Mesothelial cell of epicardium (in vitro differentiated cells): ENCODE measurements around the gene ECM1. TPM values are rescaled to one million over a fixed set of nuclear protein-coding genes. Genes with fewer than 3 reads are reported as not detected.

Source experiments
- DNase-seq, 2 experiments: peaks; one replicate each; pipeline ENCODE4 v3.0.0; 2021; ENCODE audit warnings: low spot score in 2 of 2; ENCODE audit not compliant: unreplicated experiment in 2 of 2
- H3K27ac Mint-ChIP-seq: 2 replicates; pipeline ENCODE4 v1.8.0; 2021; ENCODE audit warnings: mixed read lengths
- H3K27me3 Mint-ChIP-seq: 2 replicates; pipeline ENCODE4 v1.8.0; 2021; ENCODE audit warnings: low read depth, mixed read lengths
- H3K36me3 Mint-ChIP-seq: 2 replicates; pipeline ENCODE4 v1.8.0; 2021; ENCODE audit warnings: mixed read lengths
- H3K4me1 Mint-ChIP-seq: 2 replicates; pipeline ENCODE4 v1.8.0; 2021; ENCODE audit warnings: mixed read lengths
- H3K4me3 Mint-ChIP-seq: 2 replicates; pipeline ENCODE4 v1.8.0; 2021; ENCODE audit warnings: mild to moderate bottlenecking, moderate library complexity, mixed read lengths
- H3K9me3 Mint-ChIP-seq: 2 replicates; pipeline ENCODE4 v1.8.0; 2021; ENCODE audit warnings: mixed read lengths
- CTCF ChIP-seq: fragments of 200-600 bp; sonication (generic); IDR thresholded peaks from one replicate; pipeline ENCODE4 v1.5.0; 2021; ENCODE audit warnings: antibody characterized with exemption; ENCODE audit not compliant: unreplicated experiment
- total RNA-seq: library from RNA; stranded (reverse); gene quantifications from 3 replicates; pipeline ENCODE4 v1.2.1, GENCODE V29; 2021

Gene ECM1
- total RNA-seq: 4.9 to 5.0 TPM (median 4.9 TPM) in 3 replicates

DNA sequence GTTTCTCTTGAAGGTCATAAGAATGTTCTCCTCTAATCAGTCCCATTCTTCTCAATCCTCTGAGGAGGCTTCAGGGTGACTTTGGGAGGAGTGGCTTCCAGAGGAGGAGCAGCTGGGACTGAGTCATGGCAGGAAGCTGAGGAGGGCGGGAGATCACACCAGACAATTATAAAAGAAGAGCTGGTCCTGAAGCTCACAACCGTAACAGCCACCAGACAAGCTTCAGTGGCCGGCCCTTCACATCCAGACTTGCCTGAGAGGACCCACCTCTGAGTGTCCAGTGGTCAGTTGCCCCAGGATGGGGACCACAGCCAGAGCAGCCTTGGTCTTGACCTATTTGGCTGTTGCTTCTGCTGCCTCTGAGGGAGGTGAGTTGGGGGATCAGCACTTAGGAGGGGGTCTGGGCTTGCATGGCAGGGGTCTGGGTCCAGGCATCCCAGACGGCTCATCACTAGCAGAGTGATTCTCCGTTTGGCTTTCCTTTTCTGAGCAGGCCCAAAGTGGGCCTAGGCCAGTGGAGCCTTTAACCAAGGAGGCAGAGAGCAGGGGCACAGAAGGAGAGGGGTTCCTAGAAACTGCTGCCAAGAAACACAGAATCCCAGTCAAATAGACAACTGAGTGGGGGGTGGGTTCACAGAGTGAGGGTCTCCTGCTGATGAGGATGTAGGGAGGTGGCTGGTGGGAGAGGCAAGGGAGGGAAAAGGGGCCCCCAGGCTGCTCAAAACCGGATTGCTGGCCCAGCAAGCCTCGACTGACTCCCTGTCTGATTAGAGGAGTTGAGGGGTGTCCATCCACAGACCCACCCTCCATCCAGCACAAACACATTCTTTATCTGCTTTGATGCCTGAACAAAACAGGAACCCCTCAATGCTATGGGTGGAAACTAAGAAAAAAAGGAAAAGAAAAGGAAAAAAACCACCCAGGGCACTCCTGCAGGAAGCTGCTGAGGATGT is at the start of gene ECM1:
Gene ECM1, plus strand, starts transcription at position 198 of the 953 bp plus-strand sequence. Its CDS starts 101 bp downstream, at position 299.
- Mint-ChIP-seq H3K4me3 (no peak within 1 kb of the TSS), H3K27ac (no peak within 1 kb of the TSS), H3K4me1 (peaks cover 6% of the 10 kb centered on the region), H3K27me3 (no peaks in the 10 kb centered on the region), H3K9me3 (no peaks in the 10 kb centered on the region), H3K36me3 (peaks cover 30% of the 10 kb centered on the region)
- DNase-seq: no peak
- TF ChIP-seq CTCF: no peak

- H3K9me3 Mint-ChIP-seq: no peaks in the 10 kb centered on the region
- H3K4me3 Mint-ChIP-seq: no peak overlapping the region
- peak in 1 of 2 experiments; percentile 61 for DNase-seq
- no peaks in the 10 kb centered on the region for H3K27me3 Mint-ChIP-seq
- no peaks in the 10 kb centered on the region for H3K4me1 Mint-ChIP-seq
- H3K27ac Mint-ChIP-seq: peak overlapping the region; percentile 40
- peak; percentile 86 for TF ChIP-seq CTCF
- H3K36me3 Mint-ChIP-seq: peaks cover 16% of the 10 kb centered on the region
Observed at GRCh38 chr1:150464422-150464826, 43.5 kb upstream of the ECM1 start.

- Mint-ChIP-seq H3K36me3 (peaks cover 30% of the 10 kb centered on the region), H3K27me3 (no peaks in the 10 kb centered on the region), H3K4me1 (no peaks in the 10 kb centered on the region), H3K4me3 (no peak overlapping the region), H3K27ac (no peak overlapping the region), H3K9me3 (no peaks in the 10 kb centered on the region)
- no peak for TF ChIP-seq CTCF
- DNase-seq: no peak
Observed at GRCh38 chr1:150466964-150467363, 40.9 kb upstream of the ECM1 start.

- Mint-ChIP-seq H3K27me3 (no peaks in the 10 kb centered on the region), H3K4me3 (no peak overlapping the region), H3K36me3 (peaks cover 34% of the 10 kb centered on the region), H3K4me1 (peaks cover 4% of the 10 kb centered on the region), H3K9me3 (no peaks in the 10 kb centered on the region), H3K27ac (no peak overlapping the region)
- TF ChIP-seq CTCF: no peak
- no peak for DNase-seq
Observed at GRCh38 chr1:150469291-150469690, 38.6 kb upstream of the ECM1 start.

DNA sequence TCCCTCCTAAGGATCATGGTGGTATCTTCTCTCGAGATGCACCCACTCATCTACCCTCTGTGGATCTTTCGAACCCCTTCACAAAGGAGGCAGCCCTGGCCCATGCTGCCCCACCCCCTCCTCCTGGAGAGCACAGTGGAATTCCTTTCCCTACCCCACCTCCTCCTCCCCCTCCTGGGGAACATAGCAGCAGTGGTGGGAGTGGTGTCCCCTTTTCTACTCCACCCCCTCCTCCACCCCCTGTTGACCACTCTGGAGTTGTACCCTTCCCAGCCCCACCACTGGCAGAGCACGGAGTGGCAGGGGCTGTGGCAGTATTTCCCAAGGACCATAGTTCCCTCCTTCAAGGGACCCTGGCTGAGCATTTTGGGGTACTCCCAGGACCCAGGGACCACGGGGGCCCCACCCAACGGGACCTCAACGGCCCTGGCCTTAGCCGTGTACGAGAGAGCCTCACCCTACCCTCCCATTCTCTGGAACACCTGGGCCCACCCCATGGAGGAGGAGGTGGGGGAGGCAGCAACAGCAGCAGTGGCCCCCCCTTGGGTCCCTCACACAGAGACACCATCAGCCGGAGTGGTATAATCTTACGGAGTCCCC is 35.2 kb upstream of the ECM1 start:
- Mint-ChIP-seq H3K27me3 (no peaks in the 10 kb centered on the region), H3K27ac (no peak overlapping the region), H3K4me3 (no peak overlapping the region), H3K4me1 (peaks cover 17% of the 10 kb centered on the region), H3K9me3 (no peaks in the 10 kb centered on the region), H3K36me3 (peaks cover 25% of the 10 kb centered on the region)
- TF ChIP-seq CTCF: no peak
- DNase-seq: no peak
